ENCODE measurements around the gene CSGALNACT2.

DNA sequence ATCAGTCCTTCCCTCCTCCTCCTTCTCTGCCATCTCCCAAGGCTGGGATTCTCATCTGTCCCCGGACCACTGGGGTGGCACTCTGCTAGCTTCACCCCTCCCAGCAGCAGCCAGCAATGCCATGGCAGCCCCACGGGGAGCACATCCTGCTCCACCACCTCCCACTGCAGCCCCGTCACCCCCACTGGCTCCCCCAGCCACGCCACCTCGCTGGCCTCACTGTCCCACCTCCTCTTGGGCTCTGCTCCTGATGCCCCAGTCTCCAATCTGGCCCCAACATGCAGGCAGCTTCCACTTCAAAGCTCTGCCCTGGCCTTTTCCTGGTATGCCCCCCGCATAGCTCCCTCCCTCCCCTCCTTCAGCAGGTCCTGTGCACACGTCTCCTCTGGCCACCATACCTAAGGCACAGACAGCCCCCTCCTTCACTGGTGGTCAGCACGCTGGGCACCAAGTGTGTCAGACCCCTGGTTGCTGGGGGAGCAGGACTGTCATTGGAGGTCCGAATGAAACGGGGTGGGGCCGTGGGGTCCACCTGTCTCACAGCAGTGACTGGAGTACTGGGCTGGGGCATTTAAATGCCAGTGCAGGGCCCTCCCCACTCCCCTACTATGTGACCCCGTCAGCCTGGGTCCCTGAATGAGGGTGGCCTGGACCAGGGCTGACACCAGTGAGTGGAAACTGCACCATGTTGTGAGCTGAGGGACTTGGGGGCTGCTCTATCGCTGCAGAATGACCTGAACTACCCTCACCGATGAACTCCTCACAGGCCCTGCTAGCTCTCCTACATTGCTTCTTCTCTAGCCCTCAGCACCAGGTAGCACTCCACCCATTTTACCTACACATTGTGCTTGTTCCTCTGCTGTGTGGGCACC, 89.9 kb downstream of the CSGALNACT2 start:
- TF ChIP-seq EZH2 (IDR thresholded peaks at IDR 0.05; ENCODE audit: insufficient read depth, poor library complexity, severe bottlenecking) (no peak), EZH2phosphoT487 (IDR thresholded peaks at IDR 0.05; ENCODE audit: insufficient read depth, low read depth) (no peak)

Data from GM23248 (cell line).